ENCODE data around the gene NTN5. TPM values are rescaled to one million over a fixed set of nuclear protein-coding genes. Genes with fewer than 3 reads are reported as not detected.

Gene NTN5
- total RNA-seq, 1 experiment from 2014 or later, result 0.55 TPM

- Mint-ChIP-seq H3K27ac (peak overlapping the region in 1 of 3 experiments; percentile 34; a peak in 1 of 7 replicates), H3K27me3 (ENCODE audit: low read depth) (no peaks in the 10 kb centered on the region; the same call in 1 of the 2 replicates), H3K4me1 (peaks cover 9 to 12% of the 10 kb centered on the region in 2 experiments), H3K9me3 (peaks cover 0 to 4% of the 10 kb centered on the region in 2 experiments; a peak in 2 of 5 replicates), H3K36me3 (ENCODE audit: insufficient read depth in 1 of 3, low read depth in 3 of 3) (peaks cover 11 to 20% (median 12%) of the 10 kb centered on the region in 3 experiments), H3K4me3 (peak overlapping the region; percentile 40 to 54; a peak in 2 of 5 replicates)
- Histone ChIP-seq H2AFZ (ENCODE audit: low read length) (no peak overlapping the region), H3K56ac (ENCODE audit: insufficient read length, low read depth, low read length) (no peak overlapping the region), H3K79me2 (ENCODE audit: insufficient read depth, low read length) (no peaks in the 10 kb centered on the region), H3K4me1 (ENCODE audit: insufficient read depth, low read length) (peaks cover 2% of the 10 kb centered on the region; the same call in 1 of the 2 replicates), H4K20me1 (ENCODE audit: control insufficient read depth, insufficient read depth, insufficient read length) (no peaks in the 10 kb centered on the region), H4K5ac (ENCODE audit: insufficient read length, low read depth, low read length) (no peak overlapping the region), H2BK12ac (ENCODE audit: insufficient read length, low read depth, low read length) (no peak overlapping the region), H3K4ac (ENCODE audit: low read depth, low read length) (no peak overlapping the region), H2BK15ac (ENCODE audit: low read depth, low read length) (peak overlapping the region; percentile 96), H4K8ac (replicated peaks; ENCODE audit: insufficient read length, low read depth, low read length) (no peak overlapping the region), H3K23me2 (ENCODE audit: insufficient read length, low read depth, low read length, poor library complexity, severe bottlenecking) (peaks cover 14% of the 10 kb centered on the region), H3K27ac (ENCODE audit: insufficient read length, low read depth, low read length) (no peak overlapping the region), H3K18ac (ENCODE audit: insufficient read length, low read depth, low read length) (no peak overlapping the region), H3K9ac (ENCODE audit: extremely low read depth, insufficient read length, low read length) (no peak overlapping the region), H2AK5ac (ENCODE audit: insufficient read length, low read length) (no peak overlapping the region), H3K23ac (ENCODE audit: insufficient read length, low read depth, low read length) (no peak overlapping the region), H2BK120ac (ENCODE audit: low read depth, low read length, poor library complexity, severe bottlenecking) (no peak overlapping the region), H3K79me1 (ENCODE audit: insufficient read depth, low read depth, low read length, poor library complexity, severe bottlenecking) (no peaks in the 10 kb centered on the region), H3K14ac (ENCODE audit: insufficient read depth, low read length) (no peak overlapping the region), H2BK20ac (ENCODE audit: low read depth, low read length, poor library complexity, severe bottlenecking) (no peak overlapping the region), H3K9me3 (ENCODE audit: control insufficient read depth, low read depth, low read length) (no peaks in the 10 kb centered on the region), H2BK5ac (ENCODE audit: insufficient read length, low read length) (no peak overlapping the region), H3K27me3 (ENCODE audit: insufficient read depth, low read length) (no peaks in the 10 kb centered on the region), H4K91ac (ENCODE audit: insufficient read length, low read depth, low read length) (no peak overlapping the region), H3K4me2 (ENCODE audit: insufficient read depth, insufficient read length, low read length) (no peak overlapping the region), H3T11ph (ENCODE audit: low read length) (no peak overlapping the region)
- no CpG with 5 or more reads among the region's 4 CpGs for WGBS (ENCODE audit: extremely low coverage, insufficient read length, low lambda C conversion rate)
- TF ChIP-seq, protein P1, sequence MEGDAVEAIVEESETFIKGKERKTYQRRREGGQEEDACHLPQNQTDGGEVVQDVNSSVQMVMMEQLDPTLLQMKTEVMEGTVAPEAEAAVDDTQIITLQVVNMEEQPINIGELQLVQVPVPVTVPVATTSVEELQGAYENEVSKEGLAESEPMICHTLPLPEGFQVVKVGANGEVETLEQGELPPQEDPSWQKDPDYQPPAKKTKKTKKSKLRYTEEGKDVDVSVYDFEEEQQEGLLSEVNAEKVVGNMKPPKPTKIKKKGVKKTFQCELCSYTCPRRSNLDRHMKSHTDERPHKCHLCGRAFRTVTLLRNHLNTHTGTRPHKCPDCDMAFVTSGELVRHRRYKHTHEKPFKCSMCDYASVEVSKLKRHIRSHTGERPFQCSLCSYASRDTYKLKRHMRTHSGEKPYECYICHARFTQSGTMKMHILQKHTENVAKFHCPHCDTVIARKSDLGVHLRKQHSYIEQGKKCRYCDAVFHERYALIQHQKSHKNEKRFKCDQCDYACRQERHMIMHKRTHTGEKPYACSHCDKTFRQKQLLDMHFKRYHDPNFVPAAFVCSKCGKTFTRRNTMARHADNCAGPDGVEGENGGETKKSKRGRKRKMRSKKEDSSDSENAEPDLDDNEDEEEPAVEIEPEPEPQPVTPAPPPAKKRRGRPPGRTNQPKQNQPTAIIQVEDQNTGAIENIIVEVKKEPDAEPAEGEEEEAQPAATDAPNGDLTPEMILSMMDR (conservative IDR thresholded peaks at IDR 0.05), result no peak
- DNase-seq, result no peak
Measured at GRCh38 chr19:48698046-48698445, 25.2 kb upstream of the NTN5 start.
